ENCODE measurements around the gene TNFRSF6B. TPM values are rescaled to one million over a fixed set of nuclear protein-coding genes. Genes with fewer than 3 reads are reported as not detected.

The TNFRSF6B gene
- polyA plus RNA-seq, 1 of the 3 experiments (the other 2 are of a cell fraction): 9.4 TPM

- Histone ChIP-seq H4K20me1 (ENCODE audit: insufficient read depth) (peaks cover 16% of the 10 kb centered on the region), H3K36me3 (replicated peaks in 1 of 2; ENCODE audit: control insufficient read depth in 1 of 2, insufficient read depth in 2 of 2, low read length in 1 of 2) (peaks cover 15 to 26% of the 10 kb centered on the region in 2 experiments), H3K79me2 (ENCODE audit: insufficient read depth) (peaks cover 18% of the 10 kb centered on the region), H3K27me3 (ENCODE audit: insufficient read depth) (no peaks in the 10 kb centered on the region), H3K9me3 (no peaks in the 10 kb centered on the region), H3K4me3 (ENCODE audit: low read depth in 2 of 2, low read length in 1 of 2) (peak overlapping the region; percentile 81 to 95), H3K4me2 (peak overlapping the region; percentile 98), H3K4me1 (ENCODE audit: control insufficient read depth in 1 of 2, insufficient read depth in 2 of 2, low read depth in 1 of 2, low read length in 1 of 2) (peaks cover 0 to 14% of the 10 kb centered on the region in 2 experiments; a peak in 1 of 4 replicates), H2AFZ (ENCODE audit: low read depth) (no peak overlapping the region), H3K27ac (ENCODE audit: low read depth in 2 of 2, low read length in 1 of 2) (peak overlapping the region; percentile 72 to 96), H3K9ac (peak overlapping the region; percentile 92), H3K9me2 (no peaks in the 10 kb centered on the region), H3F3A (replicated peaks; ENCODE audit: insufficient read depth) (peaks cover 17% of the 10 kb centered on the region)
- 0 out of 2 replicates have a peak, but pooled peaks have one; percentile 29 for TF ChIP-seq POLR2AphosphoS5 (IDR thresholded peaks at IDR 0.05; ENCODE audit: low read depth, low read length)
- peak; percentile 95 for TF ChIP-seq MAX (IDR thresholded peaks at IDR 0.05; ENCODE audit: low read depth)
- no peak for TF ChIP-seq TEAD4 (IDR thresholded peaks at IDR 0.05; ENCODE audit: borderline replicate concordance, insufficient read depth)
- no peak for TF ChIP-seq MEF2A (IDR thresholded peaks at IDR 0.05; ENCODE audit: borderline replicate concordance, low read depth)
- no peak for TF ChIP-seq RAD21 (IDR thresholded peaks at IDR 0.05; ENCODE audit: low read length)
- TF ChIP-seq RCOR1 (IDR thresholded peaks at IDR 0.05; ENCODE audit: low read length): no peak; the same call in 1 of the 2 replicates
- TF ChIP-seq YY1 (IDR thresholded peaks at IDR 0.05; ENCODE audit: low read depth): no peak
- peak; percentile 69; the same call in 1 of the 2 replicates for TF ChIP-seq USF1 (IDR thresholded peaks at IDR 0.05; ENCODE audit: borderline replicate concordance, low read depth)
- TF ChIP-seq ELF1 (IDR thresholded peaks at IDR 0.05): no peak
- TF ChIP-seq SMC3 (IDR thresholded peaks at IDR 0.05; ENCODE audit: low read depth, low read length): no peak; the same call in 1 of the 2 replicates
- TF ChIP-seq MXI1 (IDR thresholded peaks at IDR 0.05; ENCODE audit: low read depth, low read length): peak; percentile 93
- TF ChIP-seq EP300 (IDR thresholded peaks at IDR 0.05; ENCODE audit: borderline replicate concordance in 1 of 2, low read depth in 1 of 2, low read length in 1 of 2): no peak
- peak; percentile 34; the same call in 1 of the 2 replicates for TF ChIP-seq PBX3 (IDR thresholded peaks at IDR 0.05)
- peak; percentile 25 for TF ChIP-seq CHD2 (IDR thresholded peaks at IDR 0.05; ENCODE audit: low read length, partially characterized antibody)
- TF ChIP-seq JUND (IDR thresholded peaks at IDR 0.05): no peak
- no peak for TF ChIP-seq ZBTB33 (IDR thresholded peaks at IDR 0.05; ENCODE audit: borderline replicate concordance, low read depth)
- peak; percentile 21; the same call in 1 of the 2 replicates for TF ChIP-seq SIN3A (IDR thresholded peaks at IDR 0.05; ENCODE audit: borderline replicate concordance, low read depth, low read length)
- TF ChIP-seq GATA2 (CRISPR knock-in tag; IDR thresholded peaks at IDR 0.05): peak; percentile 12; the same call in 1 of the 2 replicates
- TF ChIP-seq USF2 (IDR thresholded peaks at IDR 0.05; ENCODE audit: borderline replicate concordance, low read depth, low read length): no peak
- peak; percentile 63 for TF ChIP-seq NFIC (IDR thresholded peaks at IDR 0.05; ENCODE audit: borderline replicate concordance)
- peak; percentile 43; the same call in 1 of the 2 replicates for TF ChIP-seq TCF12 (IDR thresholded peaks at IDR 0.05)
- TF ChIP-seq RFX5 (IDR thresholded peaks at IDR 0.05; ENCODE audit: low read length): no peak
- no peak for TF ChIP-seq TAF1 (IDR thresholded peaks at IDR 0.05; ENCODE audit: borderline replicate concordance, low read depth, low read length)
- ChIA-PET POLR2A (interaction anchor here (0.6 to 1.9 kb wide), 7 partner anchors 9 to 240 kb away, joined by 3 to 7 read pairs (median 5); partner anchors contain the start of genes ARFRP1, RTEL1, TPD52L2 and ZGPAT), CTCF (interaction anchor here (0.8 to 1.7 kb wide), 8 partner anchors 8 to 233 kb away, joined by 3 to 9 read pairs (median 3); no protein-coding TSS in a partner anchor)
- 20% methylated on average over 1 of the region's 29 CpGs for WGBS (ENCODE audit: low lambda C conversion rate)
- DNase-seq: peak; percentile 95
Measured at GRCh38 chr20:63740627-63741353, 44.3 kb downstream of the TNFRSF6B start.

All from SK-N-SH (cell line).